GM12878 (cell line): ENCODE measurements around the gene LIM2. TPM values are rescaled to one million over a fixed set of nuclear protein-coding genes. Genes with fewer than 3 reads are reported as not detected.

Experiments
- ATAC-seq: fragments of 200-7000 bp; cut with Tn5 transposase; 3 replicates; pipeline ENCODE4 v1.9.1; 2020; ENCODE audit warnings: mild to moderate bottlenecking, moderate library complexity
- BruUV-seq: library from RNA; stranded (reverse); fragments of 400-500 nt; replicated peaks from 2 replicates; lab custom pipeline; 2021; lab: Mats Ljungman, UMichigan
- CTCF ChIA-PET: fragments of 300-600 bp; sonication (Branson Sonifier 250); formaldehyde crosslinking; extraction: SDS; loops from one replicate; lab custom pipeline; 2021; ENCODE audit warnings: inconsistent platforms; lab: Yijun Ruan, JAX
- POLR2A ChIA-PET: fragments of 350-600 bp; formaldehyde crosslinking; extraction: SDS; loops from one replicate; lab custom pipeline; 2021; ENCODE audit warnings: inconsistent platforms; lab: Charles Lee
- RAD21 ChIA-PET: fragments of 300-600 bp; sonication (Branson Sonifier 250); formaldehyde crosslinking; loops from one replicate; lab custom pipeline; 2023; ENCODE audit warnings: antibody characterized with exemption; ENCODE audit not compliant: unreplicated experiment; lab: Charles Lee
- SMC1A ChIA-PET: fragments of 300-600 bp; sonication (Branson Sonifier 250); formaldehyde crosslinking; loops from one replicate; lab custom pipeline; 2023; ENCODE audit not compliant: unreplicated experiment, uncharacterized antibody; lab: Charles Lee
- DNase-seq: peaks from one replicate; pipeline ENCODE4 v3.0.0-alpha.2; 2011; ENCODE audit warnings: low read depth, low spot score
- FAIRE-seq: peaks from 3 replicates; lab custom pipeline; 2011; peaks lifted over from hg19 to GRCh38; lab: Jason Lieb, UNC
- H2AFZ ChIP-seq: 2 replicates; pipeline ENCODE4 v1.6.0; 2011; ENCODE audit warnings: low read depth, low read length, control low read depth; ENCODE audit not compliant: control insufficient read depth
- H3K27ac ChIP-seq: 2 replicates; pipeline ENCODE4 v1.5.1; 2011; ENCODE audit warnings: control low read depth; ENCODE audit not compliant: control insufficient read depth, insufficient read depth
- H3K27me3 ChIP-seq, 2 experiments: replicated peaks in 1 of 2; 2 replicates each; pipeline versions ENCODE4 v1.6.0 to v1.6.1; 2011; ENCODE audit warnings: low read length in 1 of 2; ENCODE audit not compliant: control insufficient read depth in 2 of 2, insufficient read depth in 2 of 2
- H3K36me3 ChIP-seq, 2 experiments: 2 replicates each; pipeline ENCODE4 v1.5.1; 2011; ENCODE audit warnings: low read length in 1 of 2; ENCODE audit not compliant: control insufficient read depth in 2 of 2, insufficient read depth in 2 of 2
- H3K4me1 ChIP-seq: 2 replicates; pipeline ENCODE4 v1.6.1; 2011; ENCODE audit warnings: mild to moderate bottlenecking, low read length, moderate library complexity, mixed read lengths; ENCODE audit not compliant: control insufficient read depth, insufficient read depth
- H3K4me2 ChIP-seq: 2 replicates; pipeline ENCODE4 v1.6.0; 2011; ENCODE audit warnings: control low read depth; ENCODE audit not compliant: control insufficient read depth, insufficient read depth
- H3K4me3 ChIP-seq: fragments of 200-600 bp; sonication (generic); 2 replicates; pipeline ENCODE4 v1.5.1; 2016
- H3K79me2 ChIP-seq: 2 replicates; pipeline ENCODE4 v1.6.0; 2011; ENCODE audit warnings: low read length; ENCODE audit not compliant: control insufficient read depth, insufficient read depth
- H3K9ac ChIP-seq: 2 replicates; pipeline ENCODE4 v1.8.0; 2011; ENCODE audit warnings: low read length, control low read depth, mixed read lengths; ENCODE audit not compliant: control insufficient read depth, insufficient read depth
- H3K9me3 ChIP-seq: replicated peaks from 3 replicates; pipeline ENCODE4 v1.5.1; 2011; ENCODE audit warnings: mild to moderate bottlenecking, low read length; ENCODE audit not compliant: control insufficient read depth, insufficient read depth
- H4K20me1 ChIP-seq: 2 replicates; pipeline ENCODE4 v1.6.0; 2011; ENCODE audit not compliant: control insufficient read depth, insufficient read depth
- BCL3 ChIP-seq: IDR thresholded peaks from 2 replicates; pipeline ENCODE4 v1.6.1; 2011; ENCODE audit warnings: borderline replicate concordance, low read depth, mild to moderate bottlenecking, moderate library complexity, low read length; ENCODE audit not compliant: insufficient read depth, poor library complexity, severe bottlenecking
- CEBPB ChIP-seq, 2 experiments: fragments of 150-350 bp in 1 of 2; IDR thresholded peaks; 2 replicates each; pipeline ENCODE4 v1.6.1; 2012 to 2014; ENCODE audit warnings: low read depth in 2 of 2, low read length in 2 of 2, borderline replicate concordance in 1 of 2, inconsistent platforms in 1 of 2
- CHD2 ChIP-seq: IDR thresholded peaks from 2 replicates; pipeline ENCODE4 v1.6.1; 2011; ENCODE audit warnings: low read depth, low read length, improper control_type of control experiment, borderline replicate concordance
- RAD21 ChIP-seq: IDR thresholded peaks from 2 replicates; pipeline ENCODE4 v1.6.1; 2011; ENCODE audit warnings: mild to moderate bottlenecking, low read depth, low read length, moderate library complexity; ENCODE audit not compliant: insufficient read depth
- RUNX3 ChIP-seq: IDR thresholded peaks from 2 replicates; pipeline ENCODE4 v1.6.1; 2012; ENCODE audit warnings: low read length, inconsistent platforms
- SKIL ChIP-seq: fragments of 450-650 bp; IDR thresholded peaks from 2 replicates; pipeline ENCODE4 v1.6.1; 2017; ENCODE audit warnings: mild to moderate bottlenecking, low read depth, inconsistent platforms; ENCODE audit not compliant: poor library complexity, severe bottlenecking
- SPI1 ChIP-seq: IDR thresholded peaks from 2 replicates; pipeline ENCODE4 v1.6.1; 2011; ENCODE audit warnings: low read depth, mild to moderate bottlenecking, low read length, moderate library complexity, borderline replicate concordance; ENCODE audit not compliant: insufficient read depth
- SRF ChIP-seq, 2 experiments: IDR thresholded peaks; 2 replicates each; pipeline ENCODE4 v1.6.1; 2011; ENCODE audit warnings: low read depth in 2 of 2, low read length in 2 of 2, mild to moderate bottlenecking in 1 of 2, moderate library complexity in 1 of 2
- WGBS: methylation state at CpG from one replicate; pipeline ENCODE4 v1.1.6; 2016; ENCODE audit warnings: low lambda C conversion rate; ENCODE audit not compliant: insufficient replicate concordance, insufficient coverage; ENCODE audit errors: missing lambda C conversion rate; 5-methylcytosine and 5-hydroxymethylcytosine counted together
- in situ Hi-C: fragments of 300-500 bp; cut with MboI; formaldehyde crosslinking; loops from 9 replicates; pipeline ENCODE4 v1.14.3; 2018; ENCODE audit warnings: mixed read lengths
- intact Hi-C: fragments of 100-400 bp; cut with micrococcal nuclease; formaldehyde crosslinking; loops from one replicate; pipeline ENCODE4 v1.14.2; 2022; ENCODE audit not compliant: unreplicated experiment
- polyA plus RNA-seq, 11 experiments: library from polyadenylated mRNA; depleted of rRNA in 4 of 11; unstranded in 6 of 11; stranded (reverse) in 5 of 11; fragments of >200 nt; fragmentation: Nextera tagmentation in 4 of 11; fragmentation: Illumina TruSeq in 1 of 11; extraction: Ambion mirVana in 4 of 11; extraction: Trizol in 1 of 11; gene quantifications; 1 replicate in 1 of 11; 2 replicates in 10 of 11; pipeline versions ENCODE4 v1.2.1 to v1.2.3, GENCODE V29; 2011 to 2016; ENCODE audit warnings: inconsistent platforms in 2 of 11, missing spikeins in 2 of 11, low read depth in 1 of 11
- total RNA-seq, 4 experiments: library from RNA; depleted of rRNA in 3 of 4; stranded (reverse); fragments of >200 nt in 3 of 4; fragmentation: Illumina TruSeq in 1 of 4; extraction: Trizol in 1 of 4; gene quantifications; 2 replicates each; pipeline versions ENCODE4 v1.2.1 to v1.2.3, GENCODE V29; 2013 to 2021

Gene LIM2
- total and polyA plus RNA-seq, 10 of the 15 experiments (the other 5 are each of a cell fraction or from before 2014, with no cell fraction given): not detected

- BruUV-seq: no TSS peak
- no peaks in the 10 kb centered on the region for H3K79me2 ChIP-seq
- H3K4me1 ChIP-seq: peaks cover 16% of the 10 kb centered on the region
- in situ Hi-C loops (no loop called here), intact Hi-C loops (loop anchor here (2.0 kb wide), 2 partner anchors 23 kb away; no protein-coding TSS in a partner anchor)
- H3K36me3 ChIP-seq: no peaks in the 10 kb centered on the region
- ChIA-PET CTCF (interaction anchor here (0.6 to 9.7 kb wide), 18 partner anchors 9 to 360 kb away, joined by 3 to 142 read pairs (median 6); partner anchors contain the start of genes LIM2 and NKG7), RAD21 (interaction anchor here (0.6 to 5.8 kb wide), 15 partner anchors 10 to 243 kb away, joined by 3 to 51 read pairs (median 6); partner anchors contain the start of gene NKG7), POLR2A (interaction anchor here (0.8 to 2.9 kb wide), 7 partner anchors 10 to 79 kb away, joined by 3 to 37 read pairs (median 3); partner anchors contain the start of genes LIM2 and NKG7), SMC1A (interaction anchor here (0.7 to 2.9 kb wide), 18 partner anchors 10 to 360 kb away, joined by 3 to 43 read pairs (median 6); no protein-coding TSS in a partner anchor)
- peak overlapping the region; percentile 49; the same call in 1 of the 2 replicates for H3K4me3 ChIP-seq
- DNase-seq (no peak), ATAC-seq (peak; percentile 73), FAIRE-seq (no peak)
- TF ChIP-seq CEBPB (IDR thresholded peaks at IDR 0.05; ENCODE audit: borderline replicate concordance in 1 of 2, low read depth in 2 of 2, low read length in 2 of 2): no peak
- TF ChIP-seq BCL3: peak; percentile 40
- TF ChIP-seq SPI1: peak; percentile 85; the same call in 1 of the 2 replicates
- TF ChIP-seq CHD2: 0 out of 2 replicates have a peak, but pooled peaks have one; percentile 2
- TF ChIP-seq RAD21: no peak
- TF ChIP-seq SRF (IDR thresholded peaks at IDR 0.05; ENCODE audit: low read depth in 2 of 2, low read length in 2 of 2): 0 out of 4 replicates have a peak, but pooled peaks of 1 of the 2 experiments have one; percentile 26
- TF ChIP-seq SKIL: no peak
- TF ChIP-seq RUNX3: 0 out of 2 replicates have a peak, but pooled peaks have one; percentile 13
- H3K27me3 ChIP-seq: no peaks in the 10 kb centered on the region
- H3K9ac ChIP-seq: peak overlapping the region; percentile 48; the same call in 1 of the 2 replicates
- H3K4me2 ChIP-seq: peak overlapping the region; percentile 88
- peak overlapping the region; percentile 78 for H2AFZ ChIP-seq
- WGBS: 0% methylated on average over 3 of the region's 3 CpGs
- no peaks in the 10 kb centered on the region for H4K20me1 ChIP-seq
- peak overlapping the region; percentile 50 for H3K27ac ChIP-seq
- H3K9me3 ChIP-seq: no peaks in the 10 kb centered on the region
Measured at GRCh38 chr19:51417810-51418157, 30.0 kb upstream of the LIM2 start.
